GM12875 (cell line): ENCODE measurements around the gene SHROOM3.

ENCODE experiments used
- H3K4me3 ChIP-seq: one replicate; pipeline ENCODE4 v1.5.1; 2011; ENCODE audit warnings: low read depth, low read length, control low read depth
- TF ChIP-seq, protein P1 (sequence below): IDR thresholded peaks from 2 replicates; pipeline ENCODE4 v1.5.1; 2011; ENCODE audit warnings: low read depth, mild to moderate bottlenecking, control low read depth, inconsistent platforms, low read length, moderate library complexity, borderline replicate concordance; ENCODE audit not compliant: insufficient read depth

The SHROOM3 gene

DNA sequence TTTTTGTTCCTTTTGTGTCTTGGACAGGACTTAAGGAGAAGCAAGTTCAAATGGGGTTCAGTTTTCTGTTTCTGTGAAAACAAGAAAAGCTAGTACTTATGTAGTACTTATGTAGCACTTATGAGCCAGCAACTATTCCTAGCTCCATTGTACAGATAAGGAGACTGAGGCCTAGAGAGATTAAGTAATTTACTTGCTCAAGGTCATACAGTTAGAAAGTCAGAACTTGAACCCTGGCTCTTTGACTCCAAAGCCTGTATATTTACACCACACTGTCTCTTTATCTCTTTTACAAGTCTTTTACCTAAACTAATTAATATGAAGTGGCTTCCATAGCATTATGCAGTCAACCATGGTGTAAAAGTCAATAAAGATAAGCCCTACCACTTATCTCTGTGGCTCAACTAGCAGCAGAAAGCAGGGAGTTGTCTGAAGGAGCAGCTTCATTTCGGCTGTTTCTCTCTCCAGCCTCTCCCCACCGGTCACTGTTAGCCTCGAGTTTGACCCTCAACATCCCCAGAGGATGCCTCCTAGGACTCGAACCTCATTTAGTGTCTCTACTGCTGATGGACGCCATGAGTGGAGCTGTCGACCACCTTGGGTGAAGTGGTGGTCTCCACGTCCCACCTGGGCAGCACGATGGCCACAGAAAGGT is 209.9 kb downstream of the SHROOM3 start:
- TF ChIP-seq, protein P1, sequence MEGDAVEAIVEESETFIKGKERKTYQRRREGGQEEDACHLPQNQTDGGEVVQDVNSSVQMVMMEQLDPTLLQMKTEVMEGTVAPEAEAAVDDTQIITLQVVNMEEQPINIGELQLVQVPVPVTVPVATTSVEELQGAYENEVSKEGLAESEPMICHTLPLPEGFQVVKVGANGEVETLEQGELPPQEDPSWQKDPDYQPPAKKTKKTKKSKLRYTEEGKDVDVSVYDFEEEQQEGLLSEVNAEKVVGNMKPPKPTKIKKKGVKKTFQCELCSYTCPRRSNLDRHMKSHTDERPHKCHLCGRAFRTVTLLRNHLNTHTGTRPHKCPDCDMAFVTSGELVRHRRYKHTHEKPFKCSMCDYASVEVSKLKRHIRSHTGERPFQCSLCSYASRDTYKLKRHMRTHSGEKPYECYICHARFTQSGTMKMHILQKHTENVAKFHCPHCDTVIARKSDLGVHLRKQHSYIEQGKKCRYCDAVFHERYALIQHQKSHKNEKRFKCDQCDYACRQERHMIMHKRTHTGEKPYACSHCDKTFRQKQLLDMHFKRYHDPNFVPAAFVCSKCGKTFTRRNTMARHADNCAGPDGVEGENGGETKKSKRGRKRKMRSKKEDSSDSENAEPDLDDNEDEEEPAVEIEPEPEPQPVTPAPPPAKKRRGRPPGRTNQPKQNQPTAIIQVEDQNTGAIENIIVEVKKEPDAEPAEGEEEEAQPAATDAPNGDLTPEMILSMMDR = no peak
- H3K4me3 ChIP-seq = no peak overlapping the region

- H3K4me3 ChIP-seq = no peak overlapping the region
- TF ChIP-seq, protein P1 = no peak
These were observed 214.1 kb downstream of the SHROOM3 start for GRCh38 chr4:76649086-76649485.

- no peak overlapping the region for H3K4me3 ChIP-seq
- TF ChIP-seq, protein P1 = no peak
These were observed 216.6 kb downstream of the SHROOM3 start for GRCh38 chr4:76651616-76652015.

DNA sequence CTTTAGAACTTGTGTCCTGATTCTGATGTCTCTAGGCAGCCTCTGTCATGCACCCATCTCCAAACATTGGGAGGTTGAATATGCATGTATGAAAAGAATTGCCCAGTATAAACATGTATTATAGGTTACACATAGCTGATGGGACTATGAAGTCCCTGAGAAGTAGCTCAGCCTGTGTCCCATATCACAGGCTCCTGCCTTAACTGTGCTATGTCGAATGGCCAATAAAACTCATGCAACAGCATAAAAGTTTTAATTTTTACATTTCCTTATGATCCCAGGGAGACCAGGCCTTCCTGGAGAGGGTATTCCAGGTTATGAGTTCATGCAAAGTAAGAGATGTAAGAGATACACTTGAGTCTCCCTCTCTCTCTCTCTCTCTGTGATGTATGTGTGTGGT is 217.4 kb downstream of the SHROOM3 start:
- TF ChIP-seq, protein P1 = no peak
- no peak overlapping the region for H3K4me3 ChIP-seq

GRCh38 chr4:76654084-76654483 is 219.1 kb downstream of the SHROOM3 start:
- no peak overlapping the region for H3K4me3 ChIP-seq
- TF ChIP-seq, protein P1 = no peak

DNA sequence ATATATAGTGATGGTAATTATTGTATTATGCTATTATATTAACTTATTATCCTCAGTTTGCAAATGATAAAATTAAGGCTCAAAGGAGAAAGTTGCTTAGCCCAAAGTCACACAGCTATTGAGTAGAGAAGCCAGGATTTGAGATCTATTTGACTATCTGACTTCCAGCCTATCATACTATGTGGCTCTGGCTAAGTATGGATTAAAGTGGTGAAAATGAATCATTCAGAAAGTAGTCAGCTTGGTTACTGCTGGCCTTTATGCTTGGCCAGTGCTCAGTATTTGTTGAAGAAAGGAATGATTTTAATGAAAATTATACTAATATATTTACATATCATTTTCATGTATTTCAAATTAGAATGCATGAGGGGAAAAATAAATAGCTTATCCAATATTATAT is 219.8 kb downstream of the SHROOM3 start:
- TF ChIP-seq, protein P1 = no peak
- no peak overlapping the region for H3K4me3 ChIP-seq
